Adrenal gland (tissue), 5 donors: ENCODE data around the gene BCAS3.

Experiments
- CTCF ChIP-seq, 6 experiments: fragments of 450-650 bp in 4 of 6; fragments of 200-600 bp in 2 of 6; sonication (generic) in 1 of 6; IDR thresholded peaks; 1 replicate in 5 of 6; 2 replicates in 1 of 6; pipeline versions ENCODE4 v1.5.1 to v1.8.0; 2016 to 2021; ENCODE audit warnings: antibody characterized with exemption in 6 of 6, mild to moderate bottlenecking in 2 of 6, moderate library complexity in 1 of 6
- POLR2A ChIP-seq, 2 donors: fragments of 450-650 bp; IDR thresholded peaks; one replicate each; pipeline ENCODE4 v1.6.1; 2017; ENCODE audit warnings: antibody characterized with exemption in 2 of 2, mild to moderate bottlenecking in 2 of 2, moderate library complexity in 1 of 2
- donor health status: DM: no; HTN: no; CAD: no.

GRCh38 chr17:61204456-61204855 lies 526.8 kb downstream of the BCAS3 start:
- TF ChIP-seq CTCF (IDR thresholded peaks at IDR 0.05) (no peak), POLR2A (IDR thresholded peaks at IDR 0.05) (no peak)
